Stomach smooth muscle (tissue), 2 donors: ENCODE data around the gene VAV2.

Experiments
- H3K27ac ChIP-seq: one replicate; pipeline ENCODE4 v1.7.0; 2013; ENCODE audit warnings: mild to moderate bottlenecking, low read length, inconsistent platforms
- H3K27me3 ChIP-seq, 2 donors: one replicate each; pipeline ENCODE4 v1.7.0; 2013; ENCODE audit warnings: low read length in 2 of 2; ENCODE audit not compliant: insufficient read depth in 2 of 2, control insufficient read depth in 1 of 2
- H3K36me3 ChIP-seq, 2 donors: one replicate each; pipeline ENCODE4 v1.7.0; 2013; ENCODE audit warnings: low read length in 2 of 2; ENCODE audit not compliant: control insufficient read depth in 2 of 2, insufficient read depth in 2 of 2
- H3K4me1 ChIP-seq: one replicate; pipeline ENCODE4 v1.7.0; 2013; ENCODE audit warnings: low read length; ENCODE audit not compliant: control insufficient read depth, insufficient read depth
- H3K4me3 ChIP-seq, 2 donors: one replicate each; pipeline ENCODE4 v1.7.0; 2013; ENCODE audit warnings: low read length in 2 of 2
- H3K9ac ChIP-seq, 2 donors: one replicate each; pipeline ENCODE4 v1.7.0; 2013; ENCODE audit warnings: low read length in 2 of 2, mild to moderate bottlenecking in 1 of 2
- H3K9me3 ChIP-seq, 2 donors: one replicate each; pipeline ENCODE4 v1.7.0; 2013; ENCODE audit warnings: low read length in 2 of 2; ENCODE audit not compliant: control insufficient read depth in 2 of 2
- donor health status: healthy.
- donor health status: Pancreatic carcinoma.

VAV2 gene

DNA sequence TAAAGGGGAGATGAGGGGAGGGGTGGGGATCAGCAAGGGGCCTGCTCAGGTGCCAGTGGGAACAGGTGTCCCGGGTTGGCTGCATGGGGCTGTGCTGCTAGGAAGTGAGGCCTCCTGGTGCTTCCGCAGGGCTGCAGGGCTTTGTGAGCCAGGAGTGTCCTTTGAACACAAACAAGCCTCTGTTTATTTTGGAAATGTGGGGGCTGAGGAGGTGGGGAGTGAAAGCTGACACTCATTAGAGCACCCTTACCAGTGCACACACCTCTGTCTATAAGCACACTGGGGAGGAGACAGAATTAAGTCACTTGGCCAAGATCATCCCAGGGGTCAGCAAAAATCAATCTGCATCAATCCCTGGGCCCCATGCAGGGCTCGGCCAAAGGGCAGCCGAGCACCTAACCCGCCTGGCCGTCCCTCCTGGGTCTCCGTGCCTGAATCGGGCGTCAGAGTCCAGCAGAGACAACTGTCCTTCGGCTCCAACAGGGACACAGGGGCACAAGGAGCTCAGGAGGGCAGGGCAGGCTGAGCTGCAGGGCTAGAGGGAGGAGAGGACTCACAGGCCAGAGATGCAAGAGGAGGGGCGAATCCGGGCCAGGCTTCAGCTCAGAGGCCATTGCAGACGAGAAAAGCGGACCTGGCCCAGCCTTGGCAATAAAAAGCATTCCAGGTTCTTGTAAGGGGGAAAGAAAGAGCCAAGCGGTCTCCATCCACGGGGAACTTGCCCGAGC is 99.8 kb downstream of the VAV2 start:
- no peak overlapping the region for H3K27ac ChIP-seq
- H3K4me1 ChIP-seq = no peaks in the 10 kb centered on the region

DNA sequence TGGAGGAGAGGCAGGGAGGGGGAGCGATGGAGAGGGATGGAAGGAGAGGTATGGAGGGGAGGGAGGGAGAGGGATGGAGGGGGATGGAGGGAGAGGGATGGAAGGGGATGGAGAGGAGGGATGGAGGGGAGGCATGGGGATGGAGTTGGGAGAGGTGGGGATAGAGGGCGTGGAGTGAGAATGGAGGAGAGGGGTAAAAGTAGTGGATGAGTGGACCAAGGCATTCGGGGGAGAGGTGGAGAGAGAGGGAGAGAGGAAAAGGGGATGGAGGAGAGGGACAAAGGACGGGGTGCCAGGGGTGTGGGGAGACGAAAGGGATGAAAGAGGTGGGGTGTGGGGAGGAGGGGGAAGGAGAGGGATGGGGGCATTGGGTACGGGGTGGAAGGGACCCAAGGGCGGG is 100.4 kb downstream of the VAV2 start:
- Histone ChIP-seq H3K27ac (no peak overlapping the region), H3K27me3 (no peaks in the 10 kb centered on the region), H3K4me3 (no peak overlapping the region), H3K9me3 (peaks cover 0 to 3% of the 10 kb centered on the region in 2 donors), H3K9ac (no peak overlapping the region), H3K36me3 (no peaks in the 10 kb centered on the region), H3K4me1 (no peaks in the 10 kb centered on the region)

More for the DNA sequence above, 99.8 kb downstream of the VAV2 start:
- Histone ChIP-seq H3K4me3 (no peak overlapping the region), H3K9me3 (peaks cover 0 to 3% of the 10 kb centered on the region in 2 donors), H3K27me3 (no peaks in the 10 kb centered on the region), H3K9ac (no peak overlapping the region), H3K36me3 (no peaks in the 10 kb centered on the region)

GRCh38 chr9:133890583-133890982 is 101.5 kb downstream of the VAV2 start:
- no peak overlapping the region for H3K4me3 ChIP-seq
- H3K27ac ChIP-seq = no peak overlapping the region
- no peaks in the 10 kb centered on the region for H3K4me1 ChIP-seq
- H3K36me3 ChIP-seq = no peaks in the 10 kb centered on the region
- H3K9me3 ChIP-seq = peaks cover 0 to 3% of the 10 kb centered on the region in 2 donors
- no peak overlapping the region for H3K9ac ChIP-seq
- no peaks in the 10 kb centered on the region for H3K27me3 ChIP-seq

DNA sequence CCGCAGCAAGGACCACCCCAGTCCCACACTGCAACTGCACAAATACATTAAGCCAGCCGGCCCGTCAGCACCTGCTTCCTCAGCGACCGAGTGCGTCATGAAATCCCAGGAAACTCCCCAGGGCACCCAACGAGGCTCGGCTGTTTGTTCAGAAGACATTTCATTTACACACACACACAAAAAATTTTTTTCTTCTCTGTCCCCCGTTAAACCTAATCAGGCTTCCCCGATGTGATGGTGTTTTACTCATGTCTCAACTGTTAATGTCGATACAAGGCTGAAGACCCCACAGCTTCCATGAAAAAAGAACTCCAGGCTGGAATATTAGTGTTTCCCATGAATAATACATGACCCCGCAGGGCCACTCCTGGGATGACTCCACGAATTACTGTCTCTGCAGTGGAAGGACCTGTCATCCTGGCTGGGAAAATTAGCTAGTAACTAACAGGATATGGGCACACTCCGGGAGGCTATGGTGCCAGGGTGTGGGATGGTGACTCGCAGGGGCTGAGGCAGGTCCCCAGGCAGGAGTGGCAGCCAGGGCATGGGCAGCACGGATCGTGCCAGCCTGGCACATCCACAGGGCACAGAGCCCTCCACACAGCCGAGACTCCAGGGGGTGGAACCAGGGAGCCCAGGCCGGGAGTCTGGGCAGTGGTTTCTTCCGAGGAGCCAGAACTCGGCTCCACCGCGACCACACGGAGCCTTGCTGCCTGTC is 102.4 kb downstream of the VAV2 start:
- no peak overlapping the region for H3K4me3 ChIP-seq
- H3K27ac ChIP-seq = no peak overlapping the region
- no peaks in the 10 kb centered on the region for H3K36me3 ChIP-seq
- no peaks in the 10 kb centered on the region for H3K4me1 ChIP-seq
- H3K9me3 ChIP-seq = peaks cover 0 to 3% of the 10 kb centered on the region in 2 donors
- no peaks in the 10 kb centered on the region for H3K27me3 ChIP-seq
- no peak overlapping the region for H3K9ac ChIP-seq

DNA sequence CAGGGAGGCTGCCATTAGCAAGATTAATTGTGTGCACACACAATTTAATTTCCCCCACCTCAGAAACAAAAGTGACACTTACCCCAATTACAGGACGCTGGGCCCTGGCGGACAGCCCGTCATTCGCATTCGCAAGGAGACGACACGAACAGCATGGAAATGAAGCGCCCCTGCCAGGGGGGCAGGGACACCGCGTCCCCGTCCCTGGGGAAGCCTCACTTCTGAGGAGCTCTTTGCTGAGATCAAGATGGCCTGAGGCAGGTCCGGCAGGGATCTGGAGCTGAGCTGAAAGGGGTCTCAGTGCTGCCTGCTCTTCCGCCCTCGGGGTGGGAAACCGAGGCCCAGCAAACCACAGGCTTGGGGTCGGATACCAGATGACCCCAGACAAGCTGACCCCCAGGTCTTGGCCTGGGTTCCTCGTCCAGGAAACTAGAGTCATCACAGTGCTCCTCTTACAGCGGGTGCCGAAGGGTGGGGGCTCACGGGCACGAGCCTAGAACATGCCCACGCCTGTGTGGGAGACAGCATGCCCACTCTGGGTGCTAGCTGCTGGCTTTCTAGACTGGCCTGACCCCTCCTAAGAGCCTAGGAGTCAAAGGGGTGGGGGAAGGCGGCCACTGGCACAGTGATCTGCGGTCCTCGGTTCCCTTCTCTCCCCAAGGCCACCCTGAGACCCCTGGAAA is 103.2 kb downstream of the VAV2 start:
- no peaks in the 10 kb centered on the region for H3K4me1 ChIP-seq
- H3K9ac ChIP-seq = no peak overlapping the region
- H3K9me3 ChIP-seq = peaks cover 0 to 3% of the 10 kb centered on the region in 2 donors
- no peaks in the 10 kb centered on the region for H3K27me3 ChIP-seq
- H3K27ac ChIP-seq = no peak overlapping the region
- no peaks in the 10 kb centered on the region for H3K36me3 ChIP-seq
- H3K4me3 ChIP-seq = no peak overlapping the region

GRCh38 chr9:133888048-133888808 is 103.9 kb downstream of the VAV2 start:
- H3K27me3 ChIP-seq = no peaks in the 10 kb centered on the region
- no peak overlapping the region for H3K9ac ChIP-seq
- H3K4me1 ChIP-seq = no peaks in the 10 kb centered on the region
- peaks cover 0 to 3% of the 10 kb centered on the region in 2 donors for H3K9me3 ChIP-seq
- no peak overlapping the region for H3K4me3 ChIP-seq
- H3K27ac ChIP-seq = no peak overlapping the region
- H3K36me3 ChIP-seq = no peaks in the 10 kb centered on the region

DNA sequence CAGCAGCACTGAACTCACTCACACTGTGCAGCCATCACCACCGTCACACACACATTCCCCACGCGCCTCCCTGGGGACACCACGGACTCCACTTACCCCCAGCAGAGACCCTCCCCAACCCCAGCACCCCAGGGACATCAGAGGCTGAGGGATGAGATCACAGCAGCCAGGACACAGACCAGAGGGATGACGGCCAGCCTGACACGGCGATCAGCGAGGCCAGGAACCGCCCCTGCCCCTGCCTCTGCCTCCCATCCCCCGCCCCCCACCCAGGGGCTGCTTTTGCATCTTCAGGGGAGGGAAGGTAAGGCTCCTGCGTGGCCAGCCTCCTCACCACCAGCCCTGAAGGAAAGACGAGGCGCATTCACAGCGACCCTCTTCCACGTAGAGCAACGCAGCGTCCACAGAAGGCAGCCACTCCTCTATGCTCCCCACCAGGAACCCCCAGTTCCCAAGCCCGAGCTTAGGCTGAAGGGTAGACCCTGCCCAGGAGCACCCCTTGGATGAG is 104.5 kb downstream of the VAV2 start:
- Histone ChIP-seq H3K9ac (no peak overlapping the region), H3K27ac (no peak overlapping the region), H3K9me3 (peaks cover 0 to 3% of the 10 kb centered on the region in 2 donors), H3K4me1 (no peaks in the 10 kb centered on the region), H3K27me3 (no peaks in the 10 kb centered on the region), H3K4me3 (no peak overlapping the region), H3K36me3 (no peaks in the 10 kb centered on the region)

DNA sequence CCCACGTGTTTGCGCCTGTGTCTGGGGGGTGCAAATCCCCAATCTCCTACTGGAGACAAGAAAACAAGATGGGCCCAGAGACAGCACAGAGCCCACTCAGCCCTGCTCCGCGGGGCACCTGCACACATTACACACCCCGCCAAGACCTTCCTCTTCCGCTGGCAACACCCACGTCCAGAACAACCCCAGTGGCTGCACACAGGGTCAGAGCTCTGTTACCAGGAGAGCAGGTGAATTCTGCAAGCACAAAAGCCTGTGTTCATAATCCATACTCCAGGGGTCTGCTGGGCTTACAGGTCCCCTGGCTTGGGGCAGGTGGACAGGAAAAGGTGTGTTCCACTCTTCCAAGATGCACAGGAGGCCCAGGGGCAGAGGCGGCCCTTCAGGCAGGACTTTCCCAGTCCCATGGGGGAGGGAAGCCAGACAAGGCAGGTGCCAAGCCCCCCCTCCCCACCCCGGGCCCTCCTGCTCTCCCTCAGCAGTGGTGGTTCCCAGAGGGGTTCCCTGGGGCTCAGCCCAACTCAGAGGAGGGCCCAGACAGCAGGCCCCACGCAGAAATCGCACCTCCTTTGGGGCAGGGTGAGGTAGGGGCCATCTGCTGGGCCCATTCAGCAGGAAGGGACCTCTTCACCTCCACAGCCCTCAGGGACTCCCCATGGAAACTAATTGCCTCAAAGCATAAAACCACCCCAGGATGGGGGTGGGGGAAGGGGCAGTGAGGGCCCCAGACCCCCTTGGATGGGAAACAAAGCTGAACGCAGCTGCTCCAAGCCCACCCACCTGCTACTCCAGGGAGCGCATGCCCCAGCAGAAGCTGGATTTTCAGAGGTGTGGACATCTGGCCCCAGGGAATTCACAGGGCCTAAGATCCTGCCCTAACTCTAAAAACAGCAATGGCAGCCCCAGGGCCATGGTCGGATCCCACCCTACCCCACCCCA is 105.3 kb downstream of the VAV2 start:
- Histone ChIP-seq H3K27ac (no peak overlapping the region), H3K27me3 (no peaks in the 10 kb centered on the region), H3K9me3 (peaks cover 0 to 3% of the 10 kb centered on the region in 2 donors), H3K9ac (no peak overlapping the region), H3K4me1 (peaks cover 2% of the 10 kb centered on the region), H3K4me3 (no peak overlapping the region), H3K36me3 (no peaks in the 10 kb centered on the region)

DNA sequence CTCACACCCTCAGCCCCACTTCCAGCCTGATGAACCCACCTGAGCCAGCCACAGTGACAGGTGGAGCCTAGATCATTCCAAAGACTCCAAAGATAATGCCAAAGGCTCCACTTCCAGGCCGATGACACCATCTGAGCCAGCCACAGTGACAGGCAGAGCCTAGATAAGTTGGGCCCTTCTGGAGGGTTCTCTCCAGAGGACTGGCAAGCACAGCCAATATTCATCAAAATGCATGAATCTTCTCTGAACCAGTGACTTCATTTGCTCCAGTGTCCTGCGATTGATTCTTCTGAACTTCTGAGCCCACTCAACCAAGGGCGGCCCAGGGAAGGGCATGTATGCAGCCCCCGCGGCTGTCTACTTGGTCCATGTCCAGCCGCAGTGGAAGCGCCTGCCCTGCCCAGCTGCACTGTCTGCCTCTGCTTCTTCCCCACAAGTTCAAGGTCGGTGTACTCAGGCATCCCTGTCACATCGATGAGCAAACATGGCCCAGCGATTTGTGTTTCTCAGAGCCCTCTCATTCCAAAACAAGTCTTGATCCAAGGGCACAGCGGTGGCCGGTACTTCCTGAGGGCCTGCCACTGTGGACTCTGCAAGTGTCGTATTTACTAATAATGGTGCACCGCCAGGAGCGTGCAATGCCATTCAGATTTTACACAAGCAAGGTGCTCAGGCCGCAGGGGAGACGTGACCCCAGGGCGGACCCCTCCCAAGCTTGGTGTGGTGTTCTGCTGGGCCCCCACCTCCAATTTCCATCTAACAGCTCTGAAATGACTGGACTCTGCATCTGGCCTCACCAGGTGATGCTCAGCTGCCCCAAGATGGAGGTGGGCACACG is 107.0 kb downstream of the VAV2 start:
- Histone ChIP-seq H3K9ac (no peak overlapping the region), H3K4me1 (peaks cover 5% of the 10 kb centered on the region), H3K27me3 (no peaks in the 10 kb centered on the region), H3K4me3 (no peak overlapping the region), H3K9me3 (no peaks in the 10 kb centered on the region), H3K27ac (no peak overlapping the region), H3K36me3 (no peaks in the 10 kb centered on the region)
